Measurements from ENCODE around the gene BOD1. TPM values are rescaled to one million over a fixed set of nuclear protein-coding genes. Genes with fewer than 3 reads are reported as not detected.
A peak's percentile ranks its signal among the peaks of the same experiment; 100 is the strongest.

BOD1 gene
- total and polyA plus RNA-seq, 2 of the 8 experiments (the other 6 are each of a cell fraction or from before 2014, with no cell fraction given), result 107 to 149 TPM

GRCh38 chr5:173645890-173646574, 29.6 kb upstream of the BOD1 start:
- POLR2A ChIA-PET (ENCODE audit: partially characterized antibody), result interaction anchor here (1.1 to 1.3 kb wide), 3 partner anchors 10 to 318 kb away, joined by 4 to 6 read pairs (median 5); no protein-coding TSS in a partner anchor
- no peak for DNase-seq (ENCODE audit: low read depth in 1 of 2, low spot score in 2 of 2)
- H3K27ac ChIP-seq (ENCODE audit: low read depth, low read length), result no peak overlapping the region

More at GRCh38 chr5:173645890-173646574, 29.6 kb upstream of the BOD1 start:
- Histone ChIP-seq H3K9me3 (ENCODE audit: insufficient read depth in 2 of 2, low read depth in 1 of 2, low read length in 1 of 2) (no peaks in the 10 kb centered on the region), H3K4me1 (replicated peaks in 1 of 4; ENCODE audit: control insufficient read depth in 3 of 4, insufficient read depth in 4 of 4, low read length in 3 of 4) (peaks cover 5 to 15% (median 11%) of the 10 kb centered on the region in 4 experiments), H3K9ac (replicated peaks in 1 of 4; ENCODE audit: extremely low read depth in 1 of 4, low read depth in 3 of 4, low read length in 3 of 4) (0 out of 7 replicates have a peak overlapping the region, but pooled peaks of 1 of the 4 experiments have one; percentile 31), H3K23me2 (ENCODE audit: low read depth, low read length) (no peaks in the 10 kb centered on the region), H4K20me1 (replicated peaks in 1 of 2; ENCODE audit: control insufficient read depth in 1 of 2, insufficient read depth in 2 of 2, low read length in 2 of 2) (no peaks in the 10 kb centered on the region), H3K4me3 (ENCODE audit: extremely low read depth in 1 of 4, insufficient read depth in 2 of 4, low read depth in 3 of 4, low read length in 4 of 4) (no peak overlapping the region), H2BK20ac (ENCODE audit: low read length) (peak overlapping the region; percentile 87), H4K5ac (ENCODE audit: insufficient read length, low read depth, low read length) (no peak overlapping the region), H2BK12ac (ENCODE audit: low read depth, low read length) (peak overlapping the region; percentile 89), H3K14ac (ENCODE audit: insufficient read length) (no peak overlapping the region), H3K56ac (replicated peaks; ENCODE audit: insufficient read length, low read depth, low read length) (no peak overlapping the region), H3K18ac (ENCODE audit: extremely low read depth, low read length) (no peak overlapping the region), H2AK5ac (ENCODE audit: low read depth, low read length) (no peak overlapping the region), H3K4ac (replicated peaks; ENCODE audit: insufficient read length, low read depth, low read length) (no peak overlapping the region), H2BK15ac (ENCODE audit: low read length) (peak overlapping the region; percentile 67; the same call in 1 of the 2 replicates), H3K4me2 (ENCODE audit: insufficient read depth in 1 of 2, low read depth in 2 of 2, low read length in 2 of 2) (no peak overlapping the region; a peak in 1 of 4 replicates), H2AFZ (ENCODE audit: low read length) (no peak overlapping the region), H4K91ac (replicated peaks; ENCODE audit: insufficient read length, low read length) (no peak overlapping the region), H4K8ac (ENCODE audit: extremely low read depth, insufficient read depth, low read length) (no peak overlapping the region), H2BK120ac (replicated peaks; ENCODE audit: low read depth, low read length) (no peak overlapping the region), H3K23ac (ENCODE audit: insufficient read length) (no peak overlapping the region), H2BK5ac (ENCODE audit: low read depth, low read length) (no peak overlapping the region), H3K79me2 (ENCODE audit: control insufficient read depth in 1 of 2, insufficient read depth in 2 of 2, low read length in 2 of 2) (no peaks in the 10 kb centered on the region), H3K27me3 (replicated peaks in 1 of 4; ENCODE audit: control insufficient read depth in 3 of 4, extremely low read depth in 1 of 4, insufficient read depth in 3 of 4, low read length in 3 of 4) (no peaks in the 10 kb centered on the region), H3K36me3 (ENCODE audit: control insufficient read depth in 2 of 4, insufficient read depth in 4 of 4, low read length in 3 of 4) (no peaks in the 10 kb centered on the region; a peak in 1 of 8 replicates), H3K79me1 (ENCODE audit: low read depth, low read length) (no peaks in the 10 kb centered on the region)
- WGBS, 2 experiments (ENCODE audit: extremely low coverage in 1 of 2, insufficient coverage in 1 of 2, insufficient read length in 1 of 2, insufficient replicate concordance in 2 of 2, low coverage in 1 of 2, low lambda C conversion rate in 2 of 2, missing lambda C conversion rate in 1 of 2), result 90% methylated on average over 10 of the region's 10 CpGs; no CpG with 5 or more reads in 1 of the 2 experiments
- CTCF ChIA-PET (ENCODE audit: partially characterized antibody), result interaction anchor here (1.0 to 9.0 kb wide), 10 partner anchors 9 to 338 kb away, joined by 3 to 72 read pairs (median 4); no protein-coding TSS in a partner anchor
- TF ChIP-seq SP1 (IDR thresholded peaks at IDR 0.05; ENCODE audit: low read depth, low read length) (no peak), SAP30 (IDR thresholded peaks at IDR 0.05; ENCODE audit: insufficient read depth, insufficient replicate concordance, low read length) (no peak), CHD1 (IDR thresholded peaks at IDR 0.05; ENCODE audit: low read depth, low read length) (no peak), TBP (IDR thresholded peaks at IDR 0.05; ENCODE audit: low read depth, low read length) (no peak), PHF8 (conservative IDR thresholded peaks at IDR 0.05; ENCODE audit: low read depth, low read length) (no peak), JUN (IDR thresholded peaks at IDR 0.05; ENCODE audit: low read depth, low read length) (no peak)
- FAIRE-seq, result no peak

All from H1 (cell line).